GM10266 (cell line): ENCODE data around the gene AQP5.

Experiments
- DNase-seq: peaks from one replicate; pipeline ENCODE4 v3.0.0; 2012; ENCODE audit errors: extremely low spot score
- TF ChIP-seq, protein P1 (sequence below): IDR thresholded peaks from 2 replicates; pipeline ENCODE4 v1.5.1; 2012; ENCODE audit warnings: mild to moderate bottlenecking, low read depth; ENCODE audit not compliant: control insufficient read depth, insufficient read depth; ENCODE audit errors: missing control alignments

AQP5 gene

DNA sequence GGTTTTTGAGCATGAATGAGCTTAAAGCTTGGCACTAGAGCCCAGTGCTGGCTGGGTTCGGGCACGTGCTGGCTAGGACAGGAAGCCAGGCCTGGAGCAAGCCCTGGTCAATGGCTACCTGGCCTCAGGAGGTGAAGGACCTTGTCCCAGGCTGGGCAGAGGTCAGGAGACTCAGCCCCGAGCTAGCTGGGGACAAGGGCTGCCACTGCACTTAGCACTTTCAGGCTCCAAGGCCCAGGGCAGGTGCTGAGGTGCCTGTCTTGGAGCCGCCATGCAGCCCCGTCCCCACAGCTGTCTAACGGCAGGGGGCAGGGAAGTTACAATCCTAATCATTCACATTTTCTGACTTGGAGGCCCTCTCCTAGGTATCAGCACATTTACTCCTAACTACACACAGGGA lies 6.8 kb downstream of the AQP5 start:
- no peak for DNase-seq
- TF ChIP-seq, protein P1, sequence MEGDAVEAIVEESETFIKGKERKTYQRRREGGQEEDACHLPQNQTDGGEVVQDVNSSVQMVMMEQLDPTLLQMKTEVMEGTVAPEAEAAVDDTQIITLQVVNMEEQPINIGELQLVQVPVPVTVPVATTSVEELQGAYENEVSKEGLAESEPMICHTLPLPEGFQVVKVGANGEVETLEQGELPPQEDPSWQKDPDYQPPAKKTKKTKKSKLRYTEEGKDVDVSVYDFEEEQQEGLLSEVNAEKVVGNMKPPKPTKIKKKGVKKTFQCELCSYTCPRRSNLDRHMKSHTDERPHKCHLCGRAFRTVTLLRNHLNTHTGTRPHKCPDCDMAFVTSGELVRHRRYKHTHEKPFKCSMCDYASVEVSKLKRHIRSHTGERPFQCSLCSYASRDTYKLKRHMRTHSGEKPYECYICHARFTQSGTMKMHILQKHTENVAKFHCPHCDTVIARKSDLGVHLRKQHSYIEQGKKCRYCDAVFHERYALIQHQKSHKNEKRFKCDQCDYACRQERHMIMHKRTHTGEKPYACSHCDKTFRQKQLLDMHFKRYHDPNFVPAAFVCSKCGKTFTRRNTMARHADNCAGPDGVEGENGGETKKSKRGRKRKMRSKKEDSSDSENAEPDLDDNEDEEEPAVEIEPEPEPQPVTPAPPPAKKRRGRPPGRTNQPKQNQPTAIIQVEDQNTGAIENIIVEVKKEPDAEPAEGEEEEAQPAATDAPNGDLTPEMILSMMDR, result no peak

DNA sequence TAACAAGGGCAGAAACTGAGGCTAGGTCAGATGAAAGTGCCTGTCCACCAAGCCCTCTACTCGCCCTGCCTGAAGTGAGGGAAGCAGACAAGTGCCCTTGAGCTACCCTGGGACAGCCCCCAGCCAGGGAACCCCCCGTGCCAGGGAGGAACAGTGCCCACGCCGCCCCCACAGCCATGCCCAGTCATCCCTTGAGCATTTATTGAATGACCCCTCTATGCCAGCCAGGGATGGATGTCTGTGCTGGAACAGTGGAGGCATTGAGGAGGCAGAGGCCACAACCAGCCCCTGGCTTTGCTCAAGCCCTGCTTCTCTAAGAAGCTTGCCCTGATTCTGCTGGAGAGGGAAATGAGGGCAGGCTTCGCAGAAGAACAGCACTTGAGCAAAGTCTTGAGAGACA lies 7.4 kb downstream of the AQP5 start:
- no peak for DNase-seq
- TF ChIP-seq, protein P1, result no peak

DNA sequence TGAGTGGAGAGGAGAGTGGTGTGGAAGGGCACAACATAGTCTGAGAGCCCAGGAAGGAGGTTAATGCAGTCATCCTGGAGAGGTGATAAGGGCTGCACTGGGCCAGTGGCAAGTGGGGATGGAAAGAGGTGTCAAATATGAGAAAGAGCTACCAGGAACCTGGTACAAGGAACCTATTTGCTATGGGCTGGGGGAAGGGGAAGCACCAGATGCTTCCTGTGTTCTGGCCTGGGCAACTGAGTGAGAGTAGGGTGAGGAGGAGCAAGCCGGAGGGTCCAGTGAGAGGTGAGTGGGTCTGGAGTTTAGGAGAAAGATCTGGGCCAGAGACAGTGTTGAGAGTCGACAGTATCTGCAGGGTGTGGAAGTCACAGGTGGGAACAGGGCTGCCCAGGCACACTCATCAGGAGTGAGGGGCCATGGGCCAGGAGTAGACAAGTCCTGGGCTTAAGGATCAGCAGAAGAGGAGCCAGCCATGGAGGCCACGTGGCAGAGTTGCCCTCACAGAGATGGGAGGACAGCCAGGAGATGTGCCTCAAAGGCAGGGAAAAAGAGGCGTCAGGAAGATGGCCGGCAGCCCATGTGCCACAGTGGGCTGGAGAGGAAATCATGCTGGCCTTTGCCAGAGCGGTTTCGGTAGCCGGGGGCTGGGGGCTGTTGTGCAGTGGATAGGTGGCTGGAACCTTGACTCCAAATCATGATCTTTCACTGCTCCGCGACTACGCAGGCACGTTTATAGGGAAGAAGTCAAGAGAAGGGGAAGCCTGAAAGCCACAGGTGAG lies 8.2 kb downstream of the AQP5 start:
- DNase-seq, result no peak
- TF ChIP-seq, protein P1, result no peak

DNA sequence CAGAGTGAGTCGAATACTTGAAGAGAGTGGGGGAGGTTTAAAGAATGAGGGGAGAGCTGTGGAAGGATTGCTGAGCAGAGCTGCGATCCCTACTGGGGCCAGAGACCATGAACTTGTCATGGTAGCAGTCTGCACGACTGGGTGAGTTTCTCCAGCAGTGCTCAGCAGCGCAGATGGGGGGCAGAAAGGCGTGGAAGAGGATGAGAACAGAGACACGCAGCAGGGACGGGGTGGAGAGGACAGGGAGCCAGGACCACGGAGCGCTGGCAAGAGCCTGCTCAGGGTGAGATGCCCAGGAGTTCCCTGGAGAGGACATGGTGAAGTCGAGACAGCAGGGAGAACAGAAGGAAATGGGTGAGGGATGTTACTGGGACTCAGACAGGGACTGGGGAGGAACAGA lies 9.0 kb downstream of the AQP5 start:
- DNase-seq, result no peak
- TF ChIP-seq, protein P1, result no peak

DNA sequence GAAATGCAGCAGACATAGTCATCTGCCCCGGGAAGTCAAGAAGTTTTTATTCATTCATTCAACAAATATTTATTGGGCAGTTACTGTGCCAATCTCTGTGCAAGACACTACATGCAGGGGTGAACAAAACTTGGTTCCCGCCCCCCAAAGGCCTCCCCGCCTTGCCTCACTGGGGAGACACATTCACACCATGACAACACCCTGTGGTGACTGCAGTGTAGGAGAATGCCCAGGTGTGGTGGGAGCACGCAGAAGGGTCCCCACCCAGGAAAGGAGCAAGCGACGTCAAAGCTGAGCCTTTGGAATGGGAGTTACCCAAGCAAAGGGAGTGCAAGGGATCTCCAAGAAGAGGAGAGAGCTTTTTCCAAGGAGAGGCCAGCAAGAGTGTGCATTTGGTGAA lies 9.5 kb downstream of the AQP5 start:
- no peak for DNase-seq
- TF ChIP-seq, protein P1, result no peak

DNA sequence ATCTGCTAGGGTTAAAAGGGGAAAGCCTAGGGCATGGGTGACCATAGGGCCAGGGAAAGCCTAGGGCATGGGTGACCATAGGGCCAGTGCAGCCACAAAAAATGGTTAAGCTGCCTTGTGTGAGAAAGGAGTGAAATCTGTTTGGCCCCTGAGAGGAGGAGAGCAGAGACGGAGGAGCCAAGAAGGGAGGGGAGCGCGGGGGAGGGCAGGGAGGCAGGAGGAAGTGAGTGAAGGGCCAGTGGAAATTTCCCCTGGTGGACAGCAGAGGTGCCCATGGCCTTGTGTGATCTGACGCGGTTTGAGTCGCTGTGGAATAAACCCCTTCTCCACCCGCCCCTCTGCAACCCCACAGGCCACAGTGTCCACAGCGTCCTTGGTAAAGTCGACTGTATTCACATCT lies 10.5 kb downstream of the AQP5 start:
- no peak for DNase-seq
- TF ChIP-seq, protein P1, result no peak

DNA sequence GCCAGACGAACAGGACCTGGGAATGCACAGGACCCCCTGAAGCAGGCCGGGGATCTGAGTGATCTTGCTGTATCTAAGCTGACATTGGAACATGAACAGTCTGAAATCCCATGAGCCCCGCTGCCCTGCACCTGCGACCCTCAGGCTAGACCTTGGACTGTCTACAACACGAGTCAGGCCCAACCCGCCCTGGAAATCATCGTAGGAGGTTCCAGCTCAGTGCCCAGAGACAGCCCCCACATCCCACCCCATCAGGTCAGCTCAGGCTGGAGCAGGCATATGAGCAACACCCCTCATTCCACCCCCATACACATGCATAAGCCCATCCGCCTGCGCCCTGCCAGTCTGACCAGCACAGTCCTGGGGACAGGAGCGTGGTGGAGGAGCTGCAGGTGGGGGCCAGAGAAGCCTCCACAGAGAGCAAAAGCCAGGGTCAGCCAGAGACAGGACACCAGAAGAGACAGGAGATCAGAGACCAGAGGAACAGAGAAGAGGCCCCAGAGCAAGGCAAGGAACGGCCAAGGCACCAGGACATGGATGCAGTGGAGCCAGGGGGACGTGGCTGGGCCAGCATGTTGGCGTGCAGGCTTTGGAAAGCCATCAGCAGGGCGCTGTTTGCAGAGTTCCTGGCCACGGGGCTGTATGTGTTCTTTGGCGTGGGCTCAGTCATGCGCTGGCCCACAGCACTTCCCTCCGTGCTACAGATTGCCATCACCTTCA lies 11.1 kb downstream of the AQP5 start, which contains the start of gene AQP6:
Gene AQP6, plus strand, starts transcription at position 307 of the 720 bp plus-strand sequence. Its CDS starts 227 bp downstream, at position 534.
- no peak for DNase-seq
- TF ChIP-seq, protein P1, result no peak
